HG03159 (cell line): ENCODE measurements around the gene RNF113B.
A peak's percentile ranks its signal among the peaks of the same experiment; 100 is the strongest.

Experiments used
- ATAC-seq: cut with Tn5 transposase; IDR thresholded peaks from one replicate; pipeline ENCODE4 v1.9.1; 2021; ENCODE audit warnings: mild to moderate bottlenecking, moderate library complexity; ENCODE audit not compliant: unreplicated experiment

Gene RNF113B

GRCh38 chr13:98142380-98143156 is 34.5 kb downstream of the RNF113B start, which contains the start of gene FARP1:
FARP1 (plus strand) TSS chr13:98143094; CDS start chr13:98213243, 70,149 bp downstream.
- ATAC-seq, result peak; percentile 71

- no peak for ATAC-seq
Observed at GRCh38 chr13:98141509-98142379, 35.3 kb downstream of the RNF113B start.

GRCh38 chr13:98141091-98141490 is 36.0 kb downstream of the RNF113B start:
- ATAC-seq, result no peak

- no peak for ATAC-seq
Observed at GRCh38 chr13:98134901-98135300, 42.2 kb downstream of the RNF113B start.

- peak; percentile 89 for ATAC-seq
Observed at GRCh38 chr13:98133946-98134345, 43.1 kb downstream of the RNF113B start.

GRCh38 chr13:98129059-98129746 is 47.9 kb downstream of the RNF113B start:
- no peak for ATAC-seq
